ENCODE results near the gene PSMD9. TPM values are rescaled to one million over a fixed set of nuclear protein-coding genes. Genes with fewer than 3 reads are reported as not detected.
"Not testable (repeated sequence)": the region's sequence is repeated elsewhere in the genome, so short reads cannot be mapped to it uniquely, and the experiment has no call there.

PSMD9 gene
- total RNA-seq, 4 donors from 2014 or later = 40.5 to 73.1 (median 57.2) TPM

DNA sequence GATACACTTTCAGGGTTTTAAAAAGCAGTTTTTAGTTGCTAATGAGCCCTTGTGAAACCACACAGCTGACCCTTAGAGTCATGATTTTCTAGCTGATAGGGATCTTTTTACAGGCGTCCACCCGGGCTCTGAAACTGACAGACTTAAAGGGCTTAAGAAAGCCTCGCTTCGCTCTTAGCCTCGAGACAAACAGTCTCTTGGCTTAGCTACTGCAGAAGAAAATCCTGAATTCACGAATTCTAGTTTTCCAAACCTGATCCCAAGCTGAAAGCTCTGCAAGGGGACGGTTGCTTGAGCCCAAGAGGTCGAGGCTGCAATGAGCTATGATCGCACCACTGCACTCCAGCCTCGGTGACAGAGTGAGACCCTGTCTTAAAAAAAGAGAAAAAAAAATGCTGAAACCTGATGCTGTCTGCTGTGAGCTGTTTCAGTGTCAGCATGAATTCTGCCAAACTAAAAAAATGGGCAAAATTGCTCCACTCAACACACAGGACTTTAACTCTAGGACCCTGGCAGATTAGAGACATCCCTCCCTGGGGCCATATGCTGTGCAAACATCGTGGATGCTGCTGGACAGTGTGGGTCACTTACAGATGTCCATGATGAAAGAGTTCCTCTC, 26.8 kb upstream of the PSMD9 start:
- ATAC-seq (ENCODE audit: low FRiP score) (no peak), DNase-seq (ENCODE audit: low spot score) (no peak)
- TF ChIP-seq, protein P1, sequence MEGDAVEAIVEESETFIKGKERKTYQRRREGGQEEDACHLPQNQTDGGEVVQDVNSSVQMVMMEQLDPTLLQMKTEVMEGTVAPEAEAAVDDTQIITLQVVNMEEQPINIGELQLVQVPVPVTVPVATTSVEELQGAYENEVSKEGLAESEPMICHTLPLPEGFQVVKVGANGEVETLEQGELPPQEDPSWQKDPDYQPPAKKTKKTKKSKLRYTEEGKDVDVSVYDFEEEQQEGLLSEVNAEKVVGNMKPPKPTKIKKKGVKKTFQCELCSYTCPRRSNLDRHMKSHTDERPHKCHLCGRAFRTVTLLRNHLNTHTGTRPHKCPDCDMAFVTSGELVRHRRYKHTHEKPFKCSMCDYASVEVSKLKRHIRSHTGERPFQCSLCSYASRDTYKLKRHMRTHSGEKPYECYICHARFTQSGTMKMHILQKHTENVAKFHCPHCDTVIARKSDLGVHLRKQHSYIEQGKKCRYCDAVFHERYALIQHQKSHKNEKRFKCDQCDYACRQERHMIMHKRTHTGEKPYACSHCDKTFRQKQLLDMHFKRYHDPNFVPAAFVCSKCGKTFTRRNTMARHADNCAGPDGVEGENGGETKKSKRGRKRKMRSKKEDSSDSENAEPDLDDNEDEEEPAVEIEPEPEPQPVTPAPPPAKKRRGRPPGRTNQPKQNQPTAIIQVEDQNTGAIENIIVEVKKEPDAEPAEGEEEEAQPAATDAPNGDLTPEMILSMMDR (IDR thresholded peaks at IDR 0.05) = no peak

DNA sequence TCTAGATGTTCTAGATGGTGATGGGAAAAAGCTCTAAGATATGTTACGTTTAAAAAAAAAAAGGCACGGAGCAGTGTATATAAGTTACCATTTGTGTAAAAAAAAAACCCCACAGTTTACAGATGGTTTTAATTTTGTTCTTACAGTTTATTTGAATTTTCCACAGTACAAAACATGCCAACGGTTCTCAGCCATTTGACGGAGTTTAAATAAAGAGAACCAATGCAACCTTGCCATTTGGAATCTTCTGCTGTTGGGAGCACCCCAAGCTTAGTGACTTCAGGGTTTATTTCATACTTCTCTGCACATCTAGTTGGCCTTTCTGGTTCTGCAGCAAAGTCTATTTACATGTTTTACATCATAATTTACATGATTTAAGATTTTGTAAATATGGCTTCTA, 22.3 kb upstream of the PSMD9 start:
- no peak for ATAC-seq (ENCODE audit: low FRiP score)
- TF ChIP-seq, protein P1 (IDR thresholded peaks at IDR 0.05) = no peak
- no peak for DNase-seq (ENCODE audit: low spot score)

DNA sequence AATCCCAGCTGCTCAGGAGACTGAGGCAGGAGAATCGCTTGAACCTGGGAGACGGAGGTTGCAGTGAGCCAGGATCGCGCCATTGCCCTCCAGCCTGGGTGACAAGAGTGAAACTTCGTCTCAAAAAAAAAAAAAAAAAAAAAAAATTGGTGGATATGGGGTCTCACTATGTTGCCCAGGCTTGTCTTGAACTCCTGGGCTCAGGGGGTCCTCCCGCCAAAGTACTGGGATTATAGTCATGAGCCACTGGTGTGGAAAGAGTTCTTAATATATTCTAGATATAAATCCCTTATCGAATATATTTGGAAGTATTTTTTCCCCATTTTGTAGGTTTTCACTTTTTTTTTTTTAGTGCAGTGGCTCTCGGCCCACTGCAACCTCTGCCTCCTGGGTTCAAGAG, 19.4 kb upstream of the PSMD9 start:
- not testable (repeated sequence) for ATAC-seq (ENCODE audit: low FRiP score); DNase-seq (ENCODE audit: low spot score)

DNA sequence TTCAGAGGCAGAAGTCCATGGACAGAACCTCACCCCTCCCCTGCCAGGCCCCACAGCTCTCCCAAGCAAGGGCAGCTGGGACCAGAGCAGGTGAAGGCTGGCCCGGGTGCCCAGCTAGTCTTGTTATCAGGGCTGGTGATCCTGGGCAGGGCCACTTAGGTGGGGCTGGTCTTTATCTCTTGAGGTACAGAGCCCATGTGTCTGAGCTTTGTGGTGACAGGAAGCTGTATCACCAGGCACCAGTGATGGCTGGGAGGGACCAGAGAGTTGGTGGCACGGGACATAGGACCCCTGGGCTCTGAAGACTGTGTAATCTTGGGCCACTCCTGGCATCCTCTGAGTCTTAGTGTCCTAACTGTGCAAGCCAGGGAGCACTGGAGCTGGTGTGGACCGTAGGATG, 17.1 kb upstream of the PSMD9 start:
- ATAC-seq (ENCODE audit: low FRiP score) = no peak
- no peak for DNase-seq (ENCODE audit: low spot score)
- TF ChIP-seq, protein P1 (IDR thresholded peaks at IDR 0.05) = no peak

DNA sequence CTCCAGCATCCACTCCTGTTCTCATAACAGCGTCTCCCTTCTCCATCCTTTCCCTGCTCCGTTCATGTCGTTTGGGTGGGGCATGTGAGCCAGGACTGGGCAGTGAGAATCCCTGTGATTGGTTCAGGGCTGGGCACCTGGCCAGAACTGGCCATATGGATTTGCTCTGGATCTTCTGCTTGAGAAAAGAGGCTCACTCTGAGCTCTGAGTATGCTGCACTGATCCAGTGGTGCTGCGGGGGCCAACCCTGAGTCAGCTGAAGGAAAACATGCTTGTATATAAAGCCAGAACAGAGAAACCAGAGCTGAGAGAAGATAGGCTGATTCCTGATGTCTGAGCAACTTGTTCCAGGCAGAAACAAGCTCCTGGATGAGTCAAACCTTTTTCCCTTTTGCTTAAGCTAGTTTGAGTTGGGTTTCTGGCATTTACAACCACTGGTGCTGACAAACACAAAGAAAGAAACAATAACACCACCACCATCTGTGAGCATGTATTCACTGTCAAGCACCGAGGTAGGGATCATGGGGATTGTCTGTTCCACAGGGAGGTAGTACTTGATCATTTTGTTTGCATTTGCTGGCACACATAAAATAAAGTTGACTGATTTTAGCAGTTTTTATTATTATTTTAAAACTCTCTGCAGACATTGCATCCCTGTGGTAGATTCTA, 15.9 kb upstream of the PSMD9 start:
- DNase-seq (ENCODE audit: low spot score) = no peak
- peak; percentile 79 for ATAC-seq (ENCODE audit: low FRiP score)
- TF ChIP-seq, protein P1 (IDR thresholded peaks at IDR 0.05) = no peak

DNA sequence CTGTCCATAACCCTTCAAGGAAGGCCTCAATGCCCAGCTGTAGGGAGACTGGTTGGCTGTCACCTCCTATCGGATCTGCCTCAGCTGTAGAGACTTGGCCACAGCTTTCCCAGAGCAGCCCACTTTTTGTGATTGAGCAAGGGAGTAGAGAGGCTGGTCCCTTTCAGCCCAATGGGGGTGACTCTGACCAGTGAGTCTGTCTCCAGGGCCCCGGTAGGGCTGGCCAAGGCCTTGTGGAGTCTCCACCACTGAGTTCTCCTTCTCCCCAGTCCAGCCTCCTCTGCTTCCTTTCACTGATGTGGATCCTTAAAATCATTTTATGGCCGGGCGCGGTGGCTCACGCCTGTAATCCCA, 15.4 kb upstream of the PSMD9 start:
- TF ChIP-seq, protein P1 (IDR thresholded peaks at IDR 0.05) = no peak
- ATAC-seq (ENCODE audit: low FRiP score) = no peak
- no peak for DNase-seq (ENCODE audit: low spot score)

DNA sequence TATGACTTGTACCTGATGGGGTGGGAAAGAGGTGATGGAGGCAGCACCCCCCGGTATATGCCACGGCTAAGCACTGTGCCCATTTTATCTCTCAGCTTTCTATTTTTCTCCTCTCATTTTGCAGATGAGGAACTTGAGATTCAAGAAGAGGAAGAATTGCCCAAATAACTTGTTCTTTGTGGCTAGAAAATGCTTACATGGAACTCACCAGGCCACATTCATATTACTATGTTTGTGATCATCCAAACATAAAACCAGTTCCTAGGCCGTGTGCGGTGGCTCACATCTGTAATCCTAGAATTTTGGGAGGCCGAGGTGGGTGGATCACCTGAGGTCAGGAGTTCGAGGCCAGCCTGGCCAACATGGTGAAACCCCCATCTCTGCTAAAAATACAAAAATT, 14.5 kb upstream of the PSMD9 start:
- DNase-seq (ENCODE audit: low spot score) (no peak), ATAC-seq (ENCODE audit: low FRiP score) (no peak)
- TF ChIP-seq, protein P1 (IDR thresholded peaks at IDR 0.05) = no peak

All from omental fat pad (tissue), 4 donors.